Neural cell (in vitro differentiated cells): ENCODE results near the gene RAMP2. TPM values are rescaled to one million over a fixed set of nuclear protein-coding genes. Genes with fewer than 3 reads are reported as not detected.

Experiments
- H2AFZ ChIP-seq: fragments of 200-600, 300-800 bp; sonication (generic), shearing (Covaris generic); 2 replicates; pipeline ENCODE4 v1.6.0; 2014; ENCODE audit warnings: low read depth, mild to moderate bottlenecking, antibody characterized with exemption, low read length, moderate library complexity
- H3F3A ChIP-seq: fragments of 200-600 bp; shearing (Covaris generic); 2 replicates; pipeline ENCODE4 v1.6.1; 2016; ENCODE audit warnings: mild to moderate bottlenecking, moderate library complexity, mixed read lengths, antibody characterized with exemption, low read length; ENCODE audit not compliant: insufficient read depth, poor library complexity, severe bottlenecking
- H3K27ac ChIP-seq: fragments of 200-600, 300-800 bp; sonication (generic), shearing (Covaris generic); 2 replicates; pipeline ENCODE4 v1.5.1; 2014; ENCODE audit warnings: mild to moderate bottlenecking, low read length, moderate library complexity
- H3K27me3 ChIP-seq: fragments of 300-800, 200-600 bp; sonication (generic), shearing (Covaris generic); 2 replicates; pipeline ENCODE4 v1.6.0; 2014; ENCODE audit warnings: mild to moderate bottlenecking, low read depth, low read length, moderate library complexity; ENCODE audit not compliant: insufficient read depth
- H3K36me3 ChIP-seq: fragments of 300-800, 200-600 bp; sonication (generic), shearing (Covaris generic); 2 replicates; pipeline ENCODE4 v1.5.1; 2014; ENCODE audit warnings: mild to moderate bottlenecking, antibody characterized with exemption, low read length, moderate library complexity; ENCODE audit not compliant: insufficient read depth
- H3K4me2 ChIP-seq: fragments of 300-800, 200-600 bp; sonication (generic), shearing (Covaris generic); 2 replicates; pipeline ENCODE4 v1.6.0; 2014; ENCODE audit warnings: mild to moderate bottlenecking, low read length
- H3K4me3 ChIP-seq: fragments of 300-800, 200-600 bp; sonication (generic), shearing (Covaris generic); 2 replicates; pipeline ENCODE4 v1.5.1; 2014; ENCODE audit warnings: mild to moderate bottlenecking, low read length, moderate library complexity
- H3K79me2 ChIP-seq: fragments of 200-600 bp; shearing (Covaris generic); replicated peaks from 2 replicates; pipeline ENCODE4 v1.6.0; 2014; ENCODE audit warnings: mild to moderate bottlenecking, low read length, moderate library complexity; ENCODE audit not compliant: insufficient read depth
- H3K9ac ChIP-seq: fragments of 300-800, 200-600 bp; sonication (generic), shearing (Covaris generic); 2 replicates; pipeline ENCODE4 v1.6.1; 2016; ENCODE audit warnings: mild to moderate bottlenecking, low read length, mixed read lengths
- H3K9me2 ChIP-seq: fragments of 200-600 bp; shearing (Covaris generic); 2 replicates; pipeline ENCODE4 v1.6.1; 2016; ENCODE audit warnings: mild to moderate bottlenecking, low read length, mixed read lengths; ENCODE audit not compliant: insufficient read depth
- H3K9me3 ChIP-seq: fragments of 200-600, 300-800 bp; sonication (generic), shearing (Covaris generic); 2 replicates; pipeline ENCODE4 v1.6.1; 2016; ENCODE audit warnings: mild to moderate bottlenecking, mixed run types, low read length, moderate library complexity, mixed read lengths
- H4K20me1 ChIP-seq: fragments of 200-600 bp; shearing (Covaris generic); 2 replicates; pipeline ENCODE4 v1.6.1; 2016; ENCODE audit warnings: mild to moderate bottlenecking, mixed run types; ENCODE audit not compliant: insufficient read depth
- CTCF ChIP-seq: fragments of 450-650 bp; IDR thresholded peaks from 2 replicates; pipeline ENCODE4 v1.5.1; 2014; ENCODE audit warnings: antibody characterized with exemption, mild to moderate bottlenecking, moderate library complexity; ENCODE audit not compliant: poor library complexity, severe bottlenecking
- EP300 ChIP-seq: fragments of 450-650 bp; conservative IDR thresholded peaks from 2 replicates; pipeline ENCODE4 v1.6.1; 2014; ENCODE audit warnings: antibody characterized with exemption, mild to moderate bottlenecking, moderate library complexity; ENCODE audit not compliant: poor library complexity, severe bottlenecking
- EZH2 ChIP-seq: fragments of 200-600, 300-800 bp; shearing (Covaris generic), sonication (generic); IDR thresholded peaks from 2 replicates; pipeline ENCODE4 v1.6.1; 2014; ENCODE audit warnings: antibody characterized with exemption, low read length, borderline replicate concordance, mild to moderate bottlenecking; ENCODE audit not compliant: insufficient read depth, poor library complexity, severe bottlenecking
- MXI1 ChIP-seq: fragments of 450-650 bp; conservative IDR thresholded peaks from 2 replicates; pipeline ENCODE4 v1.6.1; 2014; ENCODE audit warnings: antibody characterized with exemption, mild to moderate bottlenecking; ENCODE audit not compliant: poor library complexity, severe bottlenecking
- POLR2AphosphoS5 ChIP-seq: IDR thresholded peaks from 2 replicates; pipeline ENCODE4 v1.6.1; 2012
- RAD21 ChIP-seq: fragments of 450-650 bp; conservative IDR thresholded peaks from 2 replicates; pipeline ENCODE4 v1.6.1; 2014; ENCODE audit warnings: antibody characterized with exemption, mild to moderate bottlenecking, moderate library complexity
- REST ChIP-seq: IDR thresholded peaks from 2 replicates; pipeline ENCODE4 v1.6.1; 2012; ENCODE audit warnings: borderline replicate concordance
- SMC3 ChIP-seq: fragments of 450-650 bp; conservative IDR thresholded peaks from 2 replicates; pipeline ENCODE4 v1.6.1; 2014; ENCODE audit warnings: antibody characterized with exemption, mild to moderate bottlenecking, moderate library complexity; ENCODE audit not compliant: poor library complexity
- TAF1 ChIP-seq: IDR thresholded peaks from 2 replicates; pipeline ENCODE4 v1.6.1; 2012; ENCODE audit warnings: low read depth
- polyA plus RNA-seq: library from polyadenylated mRNA; depleted of rRNA; stranded (reverse); fragments of >200 nt; gene quantifications from 2 replicates; pipeline ENCODE4 v1.2.3, GENCODE V29; 2014

RAMP2 gene
- polyA plus RNA-seq, 1 donor from 2014 or later = 2.1 TPM

- H3K27ac ChIP-seq = no peak overlapping the region
These were observed 12.7 kb upstream of the RAMP2 start for GRCh38 chr17:42748202-42748907.

More at GRCh38 chr17:42748202-42748907, 12.7 kb upstream of the RAMP2 start:
- Histone ChIP-seq H4K20me1 (no peaks in the 10 kb centered on the region), H2AFZ (no peak overlapping the region), H3K27me3 (no peaks in the 10 kb centered on the region), H3F3A (no peaks in the 10 kb centered on the region), H3K9me3 (no peaks in the 10 kb centered on the region), H3K9me2 (no peaks in the 10 kb centered on the region), H3K36me3 (no peaks in the 10 kb centered on the region), H3K4me3 (no peak overlapping the region), H3K79me2 (peaks cover 5% of the 10 kb centered on the region), H3K4me2 (no peak overlapping the region), H3K9ac (no peak overlapping the region)
- TF ChIP-seq POLR2AphosphoS5 (no peak), SMC3 (no peak), TAF1 (no peak), RAD21 (no peak), REST (no peak), EZH2 (no peak), EP300 (no peak), MXI1 (no peak), CTCF (no peak)
